ENCODE measurements around the gene ZG16B.

ZG16B gene

DNA sequence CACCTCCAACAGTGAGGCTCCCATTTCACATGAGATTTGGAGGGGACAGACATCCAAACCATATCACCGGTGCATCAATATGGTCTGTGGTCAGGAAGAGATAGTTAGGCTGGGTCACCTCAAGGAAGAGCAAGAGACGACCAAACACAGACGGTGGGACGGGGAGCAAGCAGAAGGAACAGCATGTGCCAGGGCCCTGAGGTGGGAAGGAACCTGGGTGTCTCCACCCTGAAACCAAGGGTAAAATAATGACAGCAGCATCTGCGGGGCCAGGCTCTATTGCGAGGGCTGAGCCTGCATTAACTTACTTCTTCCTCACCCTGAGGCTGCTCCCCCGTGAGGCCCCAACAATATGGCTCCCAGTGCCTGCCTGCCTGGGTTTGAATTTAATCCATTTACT is 21.9 kb upstream of the ZG16B start:
- no peak for FAIRE-seq

DNA sequence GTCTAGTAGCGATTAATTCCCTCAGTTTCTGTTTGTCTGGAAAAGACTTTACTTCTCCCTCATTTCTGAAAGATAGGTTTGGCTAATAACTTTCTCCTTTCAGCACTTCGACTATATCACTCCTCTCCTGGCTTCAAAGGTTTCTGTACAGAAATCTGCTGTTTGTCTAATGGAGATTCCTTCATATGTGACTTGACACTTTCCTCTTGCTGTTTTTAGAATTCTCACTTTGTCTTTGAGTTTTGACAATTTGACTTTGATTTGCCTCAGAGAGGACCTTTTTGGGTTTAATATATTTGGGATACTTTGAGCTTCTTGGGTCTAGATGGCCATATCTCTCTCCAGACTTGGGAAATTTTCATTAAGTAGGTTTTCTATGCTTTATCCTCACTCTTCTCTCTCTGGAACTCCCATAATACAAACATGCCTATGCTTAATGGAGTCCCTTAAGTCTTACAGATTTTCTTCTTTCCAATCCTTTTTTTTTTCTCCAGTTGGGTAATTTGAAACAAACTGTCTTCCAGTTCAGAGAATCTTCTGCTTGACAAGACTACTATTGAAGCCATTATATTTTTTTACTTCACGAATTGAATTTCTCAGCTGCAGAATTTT is 20.8 kb upstream of the ZG16B start:
- FAIRE-seq = no peak

DNA sequence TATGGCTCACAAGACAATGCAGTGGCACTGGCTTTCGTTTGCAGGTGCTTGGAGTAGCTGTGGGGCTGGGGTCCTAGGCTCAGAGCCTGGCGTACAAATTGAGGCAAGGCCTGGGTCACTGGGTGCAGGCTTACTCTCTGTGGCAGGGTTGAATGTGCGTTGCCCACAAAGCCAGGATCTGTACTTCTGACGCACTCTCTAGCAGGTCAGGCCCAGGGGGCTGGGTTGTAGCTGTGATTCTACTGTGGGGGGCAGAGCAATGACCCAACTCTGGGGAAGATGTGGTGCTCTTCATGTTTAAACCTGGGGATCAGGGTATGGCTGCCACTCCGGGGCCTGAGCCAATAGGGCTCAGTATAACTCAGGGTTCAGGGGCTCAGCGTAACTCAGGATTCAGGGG is 19.5 kb upstream of the ZG16B start:
- no peak for FAIRE-seq

DNA sequence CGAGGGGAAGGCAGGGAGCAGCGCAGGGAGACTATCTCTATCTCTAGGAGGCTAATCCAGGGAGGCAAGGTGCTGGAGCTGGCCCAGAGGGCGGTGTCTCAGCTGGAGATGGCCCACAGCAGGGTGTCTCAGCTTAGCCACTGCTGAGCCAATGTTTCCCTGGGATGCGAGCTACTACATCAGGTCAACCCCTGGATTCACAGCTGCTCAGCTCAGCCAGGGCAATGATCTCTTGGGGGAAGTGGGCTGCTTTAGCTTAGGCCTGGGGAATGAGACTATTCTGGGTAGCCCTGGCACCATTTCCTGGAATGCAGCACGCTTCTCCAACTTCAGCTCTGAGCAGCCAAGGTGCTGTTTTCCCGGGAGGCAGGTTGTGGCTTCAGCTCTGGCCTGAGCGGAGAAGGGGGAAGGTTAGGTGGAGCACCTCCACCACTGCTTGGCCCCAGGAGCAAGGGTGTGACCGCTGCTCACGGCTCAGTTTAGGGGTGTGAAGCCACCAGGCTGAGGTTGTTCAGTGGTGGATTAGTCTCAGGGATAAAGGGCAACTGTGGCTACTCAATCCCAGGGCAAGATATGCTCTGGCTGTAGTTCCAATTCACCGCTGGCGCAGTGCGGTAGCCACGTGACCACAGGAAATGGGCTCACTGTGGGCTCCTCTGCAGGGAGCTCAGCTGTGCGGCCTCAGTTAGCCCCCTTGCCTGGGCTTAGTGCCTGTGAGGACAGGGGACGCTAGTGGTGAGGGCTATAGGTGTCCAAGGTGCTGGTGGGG is 18.2 kb upstream of the ZG16B start:
- FAIRE-seq = no peak

DNA sequence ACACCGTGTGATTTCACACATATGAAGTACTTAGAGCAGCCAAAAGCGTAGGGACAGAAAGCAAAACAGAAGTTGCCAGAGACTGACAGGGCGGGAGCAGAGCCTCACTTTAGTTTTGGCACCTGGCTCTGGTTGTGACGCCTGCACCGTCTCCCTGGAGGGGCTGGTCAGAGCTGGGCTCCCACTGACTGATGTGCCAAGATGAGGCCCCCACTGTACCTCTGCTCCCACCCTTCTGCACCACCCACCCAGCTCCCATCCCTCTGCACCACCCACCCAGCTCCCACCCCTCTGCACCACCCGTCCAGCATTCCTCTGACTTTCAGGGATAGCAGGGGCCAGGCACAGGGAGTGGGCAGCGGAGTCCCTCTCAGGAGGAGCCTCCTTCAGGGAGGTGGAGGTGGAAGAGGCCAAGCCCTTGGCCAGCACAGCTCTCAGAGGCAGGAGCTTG is 16.3 kb upstream of the ZG16B start:
- FAIRE-seq = no peak

DNA sequence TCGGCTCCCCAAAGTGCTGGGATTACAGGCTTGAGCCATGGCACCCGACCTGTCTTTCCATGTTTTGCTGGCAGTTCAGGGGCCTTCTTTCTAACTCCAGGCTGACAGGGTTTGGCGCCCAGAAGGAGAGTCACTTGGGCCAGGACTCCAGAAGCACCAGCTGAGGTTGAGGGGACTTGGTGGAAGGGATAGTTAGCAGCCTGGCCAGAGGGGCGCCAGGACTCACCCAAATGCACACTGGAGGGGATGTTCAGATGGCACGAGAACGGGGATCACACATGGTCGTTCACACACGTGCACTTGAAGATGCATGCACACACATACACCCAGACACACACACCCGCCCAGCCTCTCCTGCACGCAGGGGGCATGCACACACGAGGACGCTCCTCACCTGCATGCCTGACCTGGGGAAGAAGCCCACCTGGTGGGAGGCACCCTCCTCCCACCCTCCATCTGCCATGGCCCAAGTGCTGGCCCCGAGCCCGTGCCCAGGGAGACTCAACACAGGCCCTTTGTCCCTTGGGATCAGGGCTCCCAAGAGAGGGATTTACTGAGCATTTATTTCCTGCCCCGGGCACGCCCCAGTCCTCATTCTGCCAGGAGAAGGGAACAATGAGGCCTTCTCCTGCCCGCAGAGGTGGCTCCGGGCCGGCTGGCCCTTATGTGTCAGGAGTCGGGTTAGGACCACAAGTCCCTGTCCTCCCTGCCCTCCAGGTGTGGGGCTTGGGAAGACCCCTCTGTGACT is 15.4 kb upstream of the ZG16B start:
- no peak for FAIRE-seq

DNA sequence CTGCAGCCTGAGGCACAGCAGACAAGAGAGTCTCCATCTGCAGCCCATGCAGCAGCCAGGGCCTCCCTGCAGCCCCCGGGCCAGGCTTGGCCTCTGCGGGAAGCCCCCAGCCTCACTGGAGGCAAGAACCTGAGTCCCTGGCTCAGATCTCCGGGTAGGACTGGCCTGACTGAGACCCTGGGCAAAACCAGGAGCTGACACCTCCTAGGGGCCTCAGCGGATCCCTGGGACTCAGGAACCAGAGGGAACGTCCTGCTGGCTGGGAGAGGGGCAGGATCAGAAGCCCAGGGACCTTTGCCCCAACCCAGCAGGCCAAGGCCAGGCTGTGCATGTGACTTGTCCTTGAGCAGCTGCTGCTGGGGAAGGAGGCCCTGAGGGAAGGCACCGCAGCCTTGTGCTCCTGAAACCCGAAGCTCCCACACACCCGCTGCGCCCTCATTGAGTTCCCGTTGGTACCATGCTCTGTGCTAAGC is 14.8 kb upstream of the ZG16B start:
- FAIRE-seq = no peak

DNA sequence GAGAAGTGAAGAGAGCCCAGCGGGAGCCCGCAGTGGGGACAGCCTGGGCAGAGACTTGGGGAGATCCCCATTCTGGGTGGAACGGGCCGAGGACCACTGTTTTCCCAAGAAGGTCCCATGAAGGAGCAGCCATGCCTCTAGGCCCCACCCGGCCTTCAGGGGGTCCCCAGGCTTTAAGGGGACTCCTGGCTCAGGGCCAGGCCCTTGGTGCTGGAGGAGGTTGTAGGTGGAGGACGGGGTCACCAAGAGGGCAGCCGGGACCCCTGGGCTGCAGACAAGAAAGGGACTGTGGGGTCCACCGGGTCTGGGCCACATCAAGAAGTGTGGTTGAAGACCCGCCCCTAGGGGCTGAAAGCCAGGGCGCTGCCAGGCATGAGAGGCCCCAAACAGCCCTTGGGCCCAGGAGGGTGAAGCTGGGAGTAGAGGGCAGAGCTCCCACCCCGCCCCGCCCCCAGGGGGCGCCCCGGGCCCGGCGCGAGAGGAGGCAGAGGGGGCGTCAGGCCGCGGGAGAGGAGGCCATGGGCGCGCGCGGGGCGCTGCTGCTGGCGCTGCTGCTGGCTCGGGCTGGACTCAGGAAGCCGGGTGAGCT is 13.3 kb upstream of the ZG16B start, which contains the start of gene PRSS21:
PRSS21 (plus strand) TSS at position 487 of the 589 bp plus-strand sequence; CDS start at position 519, 32 bp downstream.
- no peak for FAIRE-seq

DNA sequence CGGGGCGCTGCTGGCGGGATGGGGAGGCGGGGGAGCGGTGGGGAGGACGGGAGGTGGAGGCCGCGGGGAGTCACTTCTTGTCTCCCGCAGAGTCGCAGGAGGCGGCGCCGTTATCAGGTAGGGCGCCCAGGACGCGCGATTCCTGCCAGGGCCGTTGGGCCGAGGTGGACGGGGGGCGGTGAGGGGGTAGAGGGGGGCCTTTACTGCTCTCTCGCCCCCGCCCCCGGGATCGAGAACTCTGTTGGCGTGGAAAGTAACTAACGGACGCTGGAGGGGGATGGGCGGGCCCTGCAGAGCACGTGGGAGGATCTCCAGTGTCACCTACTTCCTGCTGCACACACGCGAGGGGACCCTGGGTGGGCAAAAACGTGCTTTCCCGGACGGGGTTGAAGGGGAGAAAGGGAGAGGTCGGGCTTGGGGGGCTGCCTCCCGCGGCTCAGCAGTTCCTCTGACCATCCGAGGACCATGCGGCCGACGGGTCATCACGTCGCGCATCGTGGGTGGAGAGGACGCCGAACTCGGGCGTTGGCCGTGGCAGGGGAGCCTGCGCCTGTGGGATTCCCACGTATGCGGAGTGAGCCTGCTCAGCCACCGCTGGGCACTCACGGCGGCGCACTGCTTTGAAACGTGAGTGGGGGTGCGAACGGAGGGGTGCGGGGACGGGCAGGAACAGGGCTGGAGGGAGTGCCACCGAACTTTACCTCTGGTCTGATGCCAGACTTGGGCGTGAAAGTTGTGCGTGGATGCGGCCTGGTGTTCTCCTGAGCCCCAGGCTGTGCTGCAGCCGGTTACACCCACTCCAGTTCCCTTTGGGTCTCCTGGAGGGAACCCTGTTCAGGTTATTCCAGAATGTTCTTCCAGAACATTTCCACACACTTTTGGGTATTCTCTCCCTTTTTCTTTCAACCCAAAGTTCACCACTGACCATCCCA is 12.5 kb upstream of the ZG16B start:
- FAIRE-seq = no peak

DNA sequence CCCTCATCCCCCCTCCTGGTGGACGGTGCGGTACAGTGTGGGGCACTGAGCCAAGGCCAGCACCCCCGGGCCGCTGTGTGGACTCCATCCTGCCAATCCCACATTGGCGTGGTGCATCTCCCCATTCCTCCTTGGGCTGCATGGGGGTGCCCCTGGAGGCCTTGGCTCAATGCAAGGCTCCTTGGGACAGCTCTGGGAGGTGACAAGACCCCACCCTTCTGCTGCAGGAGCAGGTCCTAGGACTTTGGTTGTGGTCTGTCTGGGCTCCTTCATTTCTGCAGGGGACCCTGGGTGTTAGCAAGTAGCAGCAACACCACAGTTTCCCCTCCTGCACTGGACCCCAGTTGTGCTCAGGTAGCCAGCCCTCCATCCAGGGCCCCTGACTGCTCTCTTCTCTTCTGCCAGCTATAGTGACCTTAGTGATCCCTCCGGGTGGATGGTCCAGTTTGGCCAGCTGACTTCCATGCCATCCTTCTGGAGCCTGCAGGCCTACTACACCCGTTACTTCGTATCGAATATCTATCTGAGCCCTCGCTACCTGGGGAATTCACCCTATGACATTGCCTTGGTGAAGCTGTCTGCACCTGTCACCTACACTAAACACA is 11.7 kb upstream of the ZG16B start:
- no peak for FAIRE-seq

DNA sequence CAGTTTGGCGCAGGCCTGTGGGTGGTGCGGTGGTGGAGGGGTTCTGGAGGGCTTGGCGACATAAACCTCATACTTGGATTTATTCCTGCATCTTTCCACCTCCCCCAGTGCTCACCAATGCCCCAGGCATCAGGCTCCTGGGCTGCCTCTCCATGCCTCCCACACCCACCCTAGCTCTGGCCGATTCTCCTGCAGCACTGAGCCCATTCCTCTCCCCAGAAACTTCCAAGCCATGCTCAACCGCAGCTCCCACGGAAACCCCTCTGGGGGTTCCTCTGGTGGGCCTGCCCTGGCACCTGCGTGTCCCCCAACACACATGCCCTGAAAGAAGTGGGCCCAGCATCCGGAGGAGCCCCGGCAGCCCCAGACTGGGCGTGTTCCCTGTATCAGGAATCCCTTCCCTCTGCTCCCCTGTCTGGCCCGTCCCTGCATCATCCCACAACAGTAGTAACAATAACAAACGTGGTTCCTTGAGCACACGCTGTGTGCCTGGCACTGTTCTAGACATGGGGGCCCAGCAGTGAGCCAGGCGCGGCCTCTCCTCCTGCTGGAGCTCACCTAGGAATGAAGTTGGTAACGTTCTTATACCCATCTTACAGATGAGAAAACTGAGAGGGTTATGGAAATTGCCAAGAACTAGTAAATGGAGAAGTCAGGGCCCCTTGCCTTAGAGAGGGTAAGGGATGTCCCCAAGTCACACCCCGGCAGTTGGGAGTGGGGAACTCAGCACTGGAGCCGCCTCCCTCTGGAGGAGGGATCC is 10.7 kb upstream of the ZG16B start:
- FAIRE-seq = no peak

DNA sequence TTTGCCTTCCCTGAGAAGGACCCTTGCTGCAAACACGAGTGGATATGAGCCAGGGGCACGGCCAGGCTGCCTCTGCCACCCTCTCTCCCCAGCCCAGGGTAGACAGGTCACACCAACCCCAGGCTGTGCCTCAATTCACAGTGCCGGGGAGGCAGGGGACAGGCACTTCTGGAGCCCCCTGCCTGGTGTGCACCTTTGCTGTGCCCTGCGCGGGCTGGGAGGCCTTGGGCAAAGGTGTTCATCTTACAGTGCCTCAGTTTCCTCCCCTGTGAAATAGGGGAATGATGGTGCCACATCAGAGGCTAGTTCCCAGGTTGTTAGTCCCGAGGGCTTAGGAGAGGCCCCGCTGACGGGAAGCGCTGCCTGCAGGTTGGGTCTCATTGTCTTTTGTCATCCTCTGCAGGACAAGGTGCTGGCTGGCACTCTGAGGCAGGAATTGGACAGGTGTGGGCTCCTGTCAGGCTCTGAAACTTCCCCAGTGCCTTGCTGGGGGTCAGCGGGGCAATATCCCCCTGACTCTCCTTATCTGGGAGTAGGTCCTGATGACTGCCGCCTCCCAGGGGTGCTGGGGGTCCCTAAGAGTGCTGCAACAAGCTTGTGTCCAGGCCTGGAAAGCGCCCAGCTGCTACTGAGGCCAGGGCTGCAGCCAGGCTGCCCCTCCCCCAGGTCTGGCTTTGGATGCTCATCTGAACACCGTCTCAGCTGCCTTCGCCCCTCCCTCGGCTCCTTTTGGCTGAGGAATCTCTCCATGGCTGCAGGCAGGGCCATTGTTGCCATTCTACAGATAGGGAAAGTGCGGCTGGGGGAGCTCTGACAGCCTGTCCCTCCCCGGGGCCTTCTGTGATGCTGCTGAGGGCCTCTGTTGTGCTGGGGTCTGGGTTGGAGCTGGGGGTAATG is 9.9 kb upstream of the ZG16B start:
- no peak for FAIRE-seq

DNA sequence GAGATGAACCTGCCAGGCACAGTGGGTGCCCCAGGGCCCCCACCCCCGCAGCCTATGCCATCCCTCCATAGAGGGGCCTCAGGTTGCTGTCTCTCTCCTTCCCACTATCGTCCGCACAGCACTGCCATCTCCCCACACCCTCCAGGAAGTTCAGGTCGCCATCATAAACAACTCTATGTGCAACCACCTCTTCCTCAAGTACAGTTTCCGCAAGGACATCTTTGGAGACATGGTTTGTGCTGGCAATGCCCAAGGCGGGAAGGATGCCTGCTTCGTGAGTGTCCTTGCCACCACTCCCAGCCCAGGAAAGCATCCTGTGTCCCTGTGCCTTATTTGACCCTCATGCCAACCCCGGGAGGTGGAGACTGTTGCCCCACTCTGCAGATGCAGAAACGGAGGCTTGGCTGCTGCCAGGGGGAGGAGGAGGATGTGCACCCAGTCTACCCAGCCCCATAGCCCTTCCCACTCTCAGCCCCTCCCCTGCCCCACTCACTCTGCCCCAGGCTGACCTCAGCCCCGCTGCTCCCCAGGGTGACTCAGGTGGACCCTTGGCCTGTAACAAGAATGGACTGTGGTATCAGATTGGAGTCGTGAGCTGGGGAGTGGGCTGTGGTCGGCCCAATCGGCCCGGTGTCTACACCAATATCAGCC is 9.1 kb upstream of the ZG16B start:
- no peak for FAIRE-seq

DNA sequence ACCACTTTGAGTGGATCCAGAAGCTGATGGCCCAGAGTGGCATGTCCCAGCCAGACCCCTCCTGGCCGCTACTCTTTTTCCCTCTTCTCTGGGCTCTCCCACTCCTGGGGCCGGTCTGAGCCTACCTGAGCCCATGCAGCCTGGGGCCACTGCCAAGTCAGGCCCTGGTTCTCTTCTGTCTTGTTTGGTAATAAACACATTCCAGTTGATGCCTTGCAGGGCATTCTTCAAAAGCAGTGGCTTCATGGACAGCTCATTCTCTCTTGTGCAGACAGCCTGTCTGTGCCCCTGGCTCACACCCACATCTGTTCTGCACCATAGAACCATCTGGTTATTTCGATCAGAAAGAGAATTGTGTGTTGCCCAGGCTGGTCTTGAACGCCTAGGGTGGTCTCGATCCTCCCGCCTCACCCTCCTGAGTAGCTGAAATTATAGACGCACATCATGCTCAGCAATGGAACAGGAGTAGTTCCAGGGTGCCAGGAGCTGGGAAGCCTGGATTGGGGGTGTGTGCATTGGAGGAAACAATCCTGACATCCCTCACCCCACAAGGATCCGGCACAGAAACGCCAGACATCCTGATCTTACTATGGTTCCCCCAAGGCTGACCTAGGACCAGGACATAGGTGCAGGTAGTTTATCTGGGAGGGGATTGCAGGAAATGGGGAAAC is 8.5 kb upstream of the ZG16B start:
- no peak for FAIRE-seq

DNA sequence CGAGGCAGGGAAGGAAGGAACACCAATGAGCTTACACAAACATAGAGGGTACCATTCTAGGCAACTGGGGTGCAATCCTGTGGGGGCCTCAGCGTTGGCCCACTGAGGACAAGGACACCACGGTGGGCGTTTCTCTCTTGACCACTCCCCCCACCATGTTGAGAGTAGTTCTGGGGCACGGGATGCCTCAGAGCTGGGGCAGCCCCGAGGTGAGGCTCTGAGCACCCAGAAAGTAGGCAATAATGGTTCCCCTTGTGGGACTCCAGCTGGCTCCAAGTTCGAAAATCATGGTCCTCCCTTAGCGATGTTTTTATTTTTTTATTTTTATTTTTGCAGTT is 8.0 kb upstream of the ZG16B start:
- FAIRE-seq = no peak

DNA sequence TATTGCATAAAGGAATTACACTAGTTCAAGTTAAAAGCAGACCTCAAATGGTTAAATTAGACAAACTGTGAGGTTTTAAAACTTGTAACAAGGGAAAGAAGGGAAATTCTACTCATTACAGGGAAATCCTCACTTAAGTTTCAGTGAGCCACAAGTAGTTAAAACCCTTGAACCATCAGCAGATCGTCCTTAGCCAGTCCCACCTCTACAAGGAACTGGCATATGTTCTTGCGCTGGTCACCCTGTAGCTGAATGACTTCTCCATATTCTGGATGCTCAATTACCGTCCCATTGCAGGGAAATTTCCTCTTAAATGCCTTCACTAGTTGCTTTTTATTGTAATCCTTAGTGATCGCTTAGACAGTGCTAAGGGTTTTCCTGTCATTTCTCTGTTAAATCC is 7.6 kb upstream of the ZG16B start:
- FAIRE-seq = no peak

DNA sequence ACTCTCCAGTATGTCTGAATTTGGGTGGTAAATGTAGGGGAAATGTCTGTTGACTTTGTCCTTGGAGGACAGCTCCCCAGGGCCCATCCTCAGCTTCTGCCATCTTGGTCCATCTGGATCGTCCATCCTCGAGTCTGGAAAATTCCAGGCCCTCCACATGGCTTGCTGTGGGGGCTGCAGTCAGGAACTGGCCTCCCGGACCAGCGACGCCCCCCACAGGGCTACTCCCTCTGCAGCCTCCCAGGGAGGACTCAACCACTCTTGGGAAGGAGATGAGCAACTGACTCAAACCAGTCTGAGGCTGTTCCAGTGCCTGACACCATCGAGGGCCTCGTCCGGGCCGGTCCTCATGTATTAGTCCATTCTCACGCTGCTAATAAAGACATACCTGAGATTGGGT is 5.5 kb upstream of the ZG16B start:
- FAIRE-seq = no peak

DNA sequence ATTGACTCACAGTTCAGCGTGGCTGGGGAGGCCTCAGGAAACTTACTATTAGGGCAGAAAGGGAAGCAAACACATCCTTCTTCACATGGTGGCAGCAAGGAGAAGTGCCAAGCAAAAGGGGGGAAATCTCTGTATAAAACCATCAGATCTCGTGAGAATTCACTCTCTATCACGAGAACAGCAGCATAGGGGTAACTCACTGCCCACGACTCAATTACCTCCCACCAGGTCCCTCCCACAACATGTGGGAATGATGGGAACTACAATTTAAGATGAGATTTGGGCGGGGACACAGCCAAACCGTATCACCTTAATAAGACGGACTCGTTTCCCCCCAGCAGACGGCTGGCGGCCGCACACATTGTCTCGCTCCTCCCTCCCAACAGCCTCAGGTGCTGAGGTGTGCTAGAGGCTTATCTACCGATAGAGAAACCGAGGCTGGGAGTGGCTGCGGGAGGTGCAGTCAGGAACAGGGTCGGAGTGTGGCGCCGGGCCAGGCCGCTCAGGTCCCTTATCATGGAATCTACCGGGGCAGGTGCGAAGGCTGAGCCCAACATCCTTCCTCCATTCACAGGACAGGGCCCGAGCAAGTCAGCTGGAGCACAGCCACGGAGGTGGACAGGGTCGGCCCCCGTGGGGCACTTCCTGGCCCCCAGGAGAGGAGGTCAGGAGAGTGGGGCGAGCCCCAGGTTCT is 4.9 kb upstream of the ZG16B start:
- no peak for FAIRE-seq

All from islet of Langerhans (tissue), 1 donor.